HUDEP-2 (cell line): ENCODE results near the gene OR4D11.
"Not testable (repeated sequence)": the region's sequence is repeated elsewhere in the genome, so short reads cannot be mapped to it uniquely, and the experiment has no call there.

Experiments
- DNase-seq, 76 experiments: peaks; one replicate each; lab custom pipeline; 2025; ENCODE audit not compliant: unreplicated experiment in 76 of 76; lab: John Stamatoyannopoulos, UW

The OR4D11 gene

GRCh38 chr11:59503276-59503675 is at the start of gene OR4D11:
OR4D11 (plus strand) TSS chr11:59503576; CDS start chr11:59503576, 0 bp downstream.
- DNase-seq, result no peak

- DNase-seq, result no peak
These were observed 46.7 kb upstream of the OR4D11 start, which contains the start of gene OR4D6 for GRCh38 chr11:59456661-59457060. OR4D6 (plus strand) TSS chr11:59456961; CDS start chr11:59456961, 0 bp downstream.

GRCh38 chr11:59459916-59460315 is 43.5 kb upstream of the OR4D11 start:
- no peak for DNase-seq

- peak in 1 of 76 experiments; percentile 3 for DNase-seq
These were observed 40.2 kb upstream of the OR4D11 start for GRCh38 chr11:59463190-59463641.

GRCh38 chr11:59473015-59473414 is 30.4 kb upstream of the OR4D11 start, which contains the start of gene OR4D10:
OR4D10 (plus strand) TSS chr11:59473315; CDS start chr11:59477430, 4,115 bp downstream.
- DNase-seq, result no peak

- no peak for DNase-seq
These were observed 28.2 kb upstream of the OR4D11 start for GRCh38 chr11:59475176-59475575.

GRCh38 chr11:59479906-59480305 is 23.5 kb upstream of the OR4D11 start:
- DNase-seq, result no peak

- no peak for DNase-seq
These were observed 23.0 kb upstream of the OR4D11 start for GRCh38 chr11:59480359-59480758.

- DNase-seq, result no peak
These were observed 1.4 kb upstream of the OR4D11 start for GRCh38 chr11:59501931-59502330.

GRCh38 chr11:59510941-59511589 is 7.7 kb downstream of the OR4D11 start, which contains the start of gene OR4D9:
OR4D9 (plus strand) TSS chr11:59511539; CDS start chr11:59514913, 3,374 bp downstream.
- DNase-seq, result no peak

GRCh38 chr11:59511675-59512074 is 8.3 kb downstream of the OR4D11 start:
- no peak for DNase-seq

- not testable (repeated sequence) for DNase-seq
These were observed 16.8 kb downstream of the OR4D11 start for GRCh38 chr11:59520139-59520538.

GRCh38 chr11:59520741-59521140 is 17.4 kb downstream of the OR4D11 start:
- no peak for DNase-seq

GRCh38 chr11:59523541-59523940 is 20.2 kb downstream of the OR4D11 start:
- DNase-seq, result peak in 5 of 76 experiments; percentile 1 to 15 (median 11)

- DNase-seq, result no peak
These were observed 25.3 kb downstream of the OR4D11 start for GRCh38 chr11:59528711-59529110.

GRCh38 chr11:59532620-59533019 is 29.2 kb downstream of the OR4D11 start:
- DNase-seq, result no peak

GRCh38 chr11:59534676-59535075 is 31.3 kb downstream of the OR4D11 start:
- no peak for DNase-seq

- DNase-seq, result no peak
These were observed 38.9 kb downstream of the OR4D11 start for GRCh38 chr11:59542142-59542810.

GRCh38 chr11:59543713-59544112 is 40.3 kb downstream of the OR4D11 start:
- DNase-seq, result not testable (repeated sequence)

GRCh38 chr11:59544869-59545178 is 41.4 kb downstream of the OR4D11 start:
- peak in 3 of 76 experiments; percentile 10 to 37 (median 13) for DNase-seq

- DNase-seq, result peak in 74 of 76 experiments; percentile 20 to 92 (median 73)
These were observed 42.0 kb downstream of the OR4D11 start for GRCh38 chr11:59545179-59546020.
